Trophoblast cell (in vitro differentiated cells and primary cell): ENCODE data around the gene FAM131C.
"Not testable (repeated sequence)": the region's sequence is repeated elsewhere in the genome, so short reads cannot be mapped to it uniquely, and the experiment has no call there.

ENCODE experiments used
- DNase-seq, 2 donors: peaks; one replicate each; pipeline ENCODE4 v3.0.0-alpha.2; 2016
- H2AFZ ChIP-seq: 2 replicates; pipeline ENCODE4 v1.6.1; 2013; ENCODE audit warnings: low read length, moderate library complexity, mild to moderate bottlenecking; ENCODE audit not compliant: insufficient read depth, poor library complexity
- H2AK5ac ChIP-seq: 2 replicates; pipeline ENCODE4 v1.6.1; 2013; ENCODE audit warnings: mild to moderate bottlenecking, low read length
- H2BK120ac ChIP-seq: 2 replicates; pipeline ENCODE4 v1.6.1; 2013; ENCODE audit warnings: low read length, mild to moderate bottlenecking, moderate library complexity; ENCODE audit not compliant: insufficient read depth, poor library complexity
- H2BK12ac ChIP-seq: 2 replicates; pipeline ENCODE4 v1.6.1; 2013; ENCODE audit warnings: mild to moderate bottlenecking, low read length, moderate library complexity
- H2BK5ac ChIP-seq: 2 replicates; pipeline ENCODE4 v1.6.1; 2013; ENCODE audit warnings: low read length, low read depth, moderate library complexity, mild to moderate bottlenecking; ENCODE audit not compliant: poor library complexity
- H3K14ac ChIP-seq: 2 replicates; pipeline ENCODE4 v1.6.1; 2013; ENCODE audit warnings: mild to moderate bottlenecking, low read length
- H3K18ac ChIP-seq: 2 replicates; pipeline ENCODE4 v1.6.1; 2013; ENCODE audit warnings: mild to moderate bottlenecking, low read length
- H3K23ac ChIP-seq: 2 replicates; pipeline ENCODE4 v1.6.1; 2013; ENCODE audit warnings: low read length
- H3K27ac ChIP-seq: 2 replicates; pipeline ENCODE4 v1.5.1; 2013; ENCODE audit warnings: low read depth, mild to moderate bottlenecking, inconsistent platforms, low read length, moderate library complexity
- H3K27me3 ChIP-seq: 2 replicates; pipeline ENCODE4 v1.6.1; 2013; ENCODE audit warnings: inconsistent platforms, mild to moderate bottlenecking, low read length, moderate library complexity; ENCODE audit not compliant: insufficient read depth
- H3K36me3 ChIP-seq, 2 experiments: 1 replicate in 1 of 2; 2 replicates in 1 of 2; pipeline ENCODE4 v1.6.1; 2013; ENCODE audit warnings: low read length in 2 of 2, mild to moderate bottlenecking in 2 of 2, moderate library complexity in 1 of 2; ENCODE audit not compliant: insufficient read depth in 2 of 2, control insufficient read depth in 1 of 2
- H3K4ac ChIP-seq: 2 replicates; pipeline ENCODE4 v1.6.1; 2013; ENCODE audit warnings: low read depth, mild to moderate bottlenecking, low read length, moderate library complexity
- H3K4me1 ChIP-seq, 2 experiments: 1 replicate in 1 of 2; 2 replicates in 1 of 2; pipeline ENCODE4 v1.6.1; 2013; ENCODE audit warnings: low read length in 2 of 2, mild to moderate bottlenecking in 2 of 2, moderate library complexity in 1 of 2; ENCODE audit not compliant: insufficient read depth in 2 of 2, control insufficient read depth in 1 of 2
- H3K4me2 ChIP-seq: 2 replicates; pipeline ENCODE4 v1.6.1; 2013; ENCODE audit warnings: inconsistent platforms, mild to moderate bottlenecking, low read length, moderate library complexity
- H3K4me3 ChIP-seq: 2 replicates; pipeline ENCODE4 v1.5.1; 2013; ENCODE audit warnings: mild to moderate bottlenecking, low read depth, low read length, inconsistent platforms
- H3K79me1 ChIP-seq: one replicate; pipeline ENCODE4 v1.6.1; 2013; ENCODE audit warnings: low read length
- H3K79me2 ChIP-seq: 2 replicates; pipeline ENCODE4 v1.6.1; 2013; ENCODE audit warnings: low read length, mild to moderate bottlenecking; ENCODE audit not compliant: control insufficient read depth, insufficient read depth, poor library complexity
- H3K9ac ChIP-seq: 2 replicates; pipeline ENCODE4 v1.6.1; 2013; ENCODE audit warnings: mild to moderate bottlenecking, low read length
- H3K9me3 ChIP-seq: 2 replicates; pipeline ENCODE4 v1.6.1; 2013; ENCODE audit warnings: low read depth, mild to moderate bottlenecking, control low read depth, inconsistent platforms, low read length; ENCODE audit not compliant: insufficient read depth
- H4K12ac ChIP-seq: 2 replicates; pipeline ENCODE4 v1.6.1; 2013; ENCODE audit warnings: low read depth, mild to moderate bottlenecking, low read length, moderate library complexity
- H4K8ac ChIP-seq: 2 replicates; pipeline ENCODE4 v1.6.1; 2013; ENCODE audit warnings: low read depth, mild to moderate bottlenecking, low read length, moderate library complexity
- H4K91ac ChIP-seq: one replicate; pipeline ENCODE4 v1.6.1; 2013; ENCODE audit warnings: low read depth, mild to moderate bottlenecking, low read length, moderate library complexity
- WGBS: extraction: QIAGEN DNeasy Blood & Tissue Kit; methylation state at CpG from one replicate; pipeline ENCODE4 v1.1.7; 2013; ENCODE audit warnings: missing lambda C conversion rate; ENCODE audit not compliant: insufficient read length, insufficient coverage; ENCODE audit errors: extremely low coverage; 5-methylcytosine and 5-hydroxymethylcytosine counted together

FAM131C gene

GRCh38 chr1:16053781-16054502 is 19.5 kb downstream of the FAM131C start:
- Histone ChIP-seq H3K18ac (no peak overlapping the region), H4K8ac (no peak overlapping the region), H3K4me3 (no peak overlapping the region), H3K9me3 (no peaks in the 10 kb centered on the region), H3K4me2 (no peak overlapping the region), H3K4me1 (peaks cover under 1 to 3% of the 10 kb centered on the region in 2 experiments), H2BK120ac (no peak overlapping the region), H3K4ac (no peak overlapping the region), H3K79me1 (no peaks in the 10 kb centered on the region), H3K23ac (no peak overlapping the region), H2BK12ac (no peak overlapping the region), H3K27me3 (no peaks in the 10 kb centered on the region), H3K14ac (no peak overlapping the region), H3K36me3 (no peaks in the 10 kb centered on the region), H3K79me2 (no peaks in the 10 kb centered on the region), H3K9ac (no peak overlapping the region), H3K27ac (no peak overlapping the region), H2AK5ac (no peak overlapping the region), H2BK5ac (no peak overlapping the region), H2AFZ (no peak overlapping the region), H4K91ac (no peak overlapping the region), H4K12ac (no peak overlapping the region)
- no CpG with 5 or more reads among the region's 8 CpGs for WGBS
- DNase-seq = no peak

- H2AFZ ChIP-seq, H3K79me1 ChIP-seq, H3K79me2 ChIP-seq, H3K4me3 ChIP-seq, H3K4me1 ChIP-seq, H3K27me3 ChIP-seq, H3K9ac ChIP-seq, H4K8ac ChIP-seq, H3K27ac ChIP-seq, H2BK5ac ChIP-seq, H2AK5ac ChIP-seq, H4K91ac ChIP-seq, DNase-seq, H3K9me3 ChIP-seq, H3K36me3 ChIP-seq, H2BK120ac ChIP-seq, H3K18ac ChIP-seq, H3K14ac ChIP-seq, H3K4me2 ChIP-seq, H3K23ac ChIP-seq, H2BK12ac ChIP-seq, H4K12ac ChIP-seq, H3K4ac ChIP-seq: not testable (repeated sequence)
- no CpG with 5 or more reads among the region's 12 CpGs for WGBS
Observed at GRCh38 chr1:16051949-16052348, 21.5 kb downstream of the FAM131C start.

GRCh38 chr1:16051039-16051438 is 22.4 kb downstream of the FAM131C start:
- H3K4me3 ChIP-seq = no peak overlapping the region
- H2BK12ac ChIP-seq = no peak overlapping the region
- H3K27ac ChIP-seq = no peak overlapping the region
- peaks cover 3 to 7% of the 10 kb centered on the region in 2 experiments for H3K4me1 ChIP-seq
- H3K18ac ChIP-seq = no peak overlapping the region
- H2AK5ac ChIP-seq = no peak overlapping the region
- no peak overlapping the region for H2AFZ ChIP-seq
- no peaks in the 10 kb centered on the region for H3K9me3 ChIP-seq
- DNase-seq = no peak
- H3K79me1 ChIP-seq = peaks cover 3% of the 10 kb centered on the region
- no peak overlapping the region for H2BK5ac ChIP-seq
- H3K9ac ChIP-seq = no peak overlapping the region
- no peaks in the 10 kb centered on the region for H3K36me3 ChIP-seq
- no peak overlapping the region for H4K91ac ChIP-seq
- no peak overlapping the region for H3K4ac ChIP-seq
- H4K12ac ChIP-seq = no peak overlapping the region
- WGBS = no CpG with 5 or more reads among the region's 3 CpGs
- H3K14ac ChIP-seq = no peak overlapping the region
- no peak overlapping the region for H4K8ac ChIP-seq
- no peak overlapping the region for H2BK120ac ChIP-seq
- no peak overlapping the region for H3K23ac ChIP-seq
- no peak overlapping the region for H3K4me2 ChIP-seq
- no peaks in the 10 kb centered on the region for H3K27me3 ChIP-seq
- no peaks in the 10 kb centered on the region for H3K79me2 ChIP-seq

GRCh38 chr1:16050328-16050727 is 23.1 kb downstream of the FAM131C start:
- H3K4me3 ChIP-seq = no peak overlapping the region
- H4K12ac ChIP-seq = no peak overlapping the region
- H3K9ac ChIP-seq = no peak overlapping the region
- peaks cover 3% of the 10 kb centered on the region for H3K79me1 ChIP-seq
- H2BK5ac ChIP-seq = no peak overlapping the region
- no peak overlapping the region for H3K23ac ChIP-seq
- no peak for DNase-seq
- H3K9me3 ChIP-seq = no peaks in the 10 kb centered on the region
- H4K91ac ChIP-seq = no peak overlapping the region
- no peaks in the 10 kb centered on the region for H3K79me2 ChIP-seq
- H2BK12ac ChIP-seq = no peak overlapping the region
- no CpG with 5 or more reads among the region's 7 CpGs for WGBS
- no peak overlapping the region for H3K18ac ChIP-seq
- no peak overlapping the region for H4K8ac ChIP-seq
- no peak overlapping the region for H3K27ac ChIP-seq
- no peak overlapping the region for H3K4ac ChIP-seq
- H2BK120ac ChIP-seq = no peak overlapping the region
- peaks cover 3 to 7% of the 10 kb centered on the region in 2 experiments for H3K4me1 ChIP-seq
- H3K14ac ChIP-seq = no peak overlapping the region
- H2AK5ac ChIP-seq = no peak overlapping the region
- no peaks in the 10 kb centered on the region for H3K27me3 ChIP-seq
- H3K4me2 ChIP-seq = no peak overlapping the region
- H2AFZ ChIP-seq = no peak overlapping the region
- no peaks in the 10 kb centered on the region for H3K36me3 ChIP-seq
